GM12875 (cell line): Measurements from ENCODE around the gene CACNG1.
"Not testable (repeated sequence)": the region's sequence is repeated elsewhere in the genome, so short reads cannot be mapped to it uniquely, and the experiment has no call there.

ENCODE experiments used
- H3K4me3 ChIP-seq: one replicate; pipeline ENCODE4 v1.5.1; 2011; ENCODE audit warnings: low read depth, low read length, control low read depth
- TF ChIP-seq, protein P1 (sequence below): IDR thresholded peaks from 2 replicates; pipeline ENCODE4 v1.5.1; 2011; ENCODE audit warnings: low read depth, mild to moderate bottlenecking, control low read depth, inconsistent platforms, low read length, moderate library complexity, borderline replicate concordance; ENCODE audit not compliant: insufficient read depth

The CACNG1 gene

DNA sequence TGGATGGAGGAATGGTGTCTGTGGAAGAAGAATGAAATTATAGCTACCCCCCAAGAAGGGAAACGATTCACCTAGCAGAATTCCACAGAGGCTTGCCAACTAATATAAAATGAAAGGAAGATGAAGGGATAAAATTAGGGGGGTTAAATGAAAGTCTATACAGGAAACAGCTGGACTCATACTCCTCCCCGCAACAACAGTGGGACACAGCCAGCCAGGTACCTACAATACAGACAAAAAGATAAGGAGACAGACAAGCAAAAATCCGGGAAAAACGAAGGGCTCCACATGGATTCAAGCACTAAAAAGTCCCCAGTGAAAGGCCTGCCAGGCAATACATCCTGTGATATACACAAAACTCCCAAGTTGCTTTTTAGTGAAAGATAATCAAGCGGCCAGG lies 47.9 kb downstream of the CACNG1 start:
- no peak overlapping the region for H3K4me3 ChIP-seq
- TF ChIP-seq, protein P1, sequence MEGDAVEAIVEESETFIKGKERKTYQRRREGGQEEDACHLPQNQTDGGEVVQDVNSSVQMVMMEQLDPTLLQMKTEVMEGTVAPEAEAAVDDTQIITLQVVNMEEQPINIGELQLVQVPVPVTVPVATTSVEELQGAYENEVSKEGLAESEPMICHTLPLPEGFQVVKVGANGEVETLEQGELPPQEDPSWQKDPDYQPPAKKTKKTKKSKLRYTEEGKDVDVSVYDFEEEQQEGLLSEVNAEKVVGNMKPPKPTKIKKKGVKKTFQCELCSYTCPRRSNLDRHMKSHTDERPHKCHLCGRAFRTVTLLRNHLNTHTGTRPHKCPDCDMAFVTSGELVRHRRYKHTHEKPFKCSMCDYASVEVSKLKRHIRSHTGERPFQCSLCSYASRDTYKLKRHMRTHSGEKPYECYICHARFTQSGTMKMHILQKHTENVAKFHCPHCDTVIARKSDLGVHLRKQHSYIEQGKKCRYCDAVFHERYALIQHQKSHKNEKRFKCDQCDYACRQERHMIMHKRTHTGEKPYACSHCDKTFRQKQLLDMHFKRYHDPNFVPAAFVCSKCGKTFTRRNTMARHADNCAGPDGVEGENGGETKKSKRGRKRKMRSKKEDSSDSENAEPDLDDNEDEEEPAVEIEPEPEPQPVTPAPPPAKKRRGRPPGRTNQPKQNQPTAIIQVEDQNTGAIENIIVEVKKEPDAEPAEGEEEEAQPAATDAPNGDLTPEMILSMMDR: no peak

DNA sequence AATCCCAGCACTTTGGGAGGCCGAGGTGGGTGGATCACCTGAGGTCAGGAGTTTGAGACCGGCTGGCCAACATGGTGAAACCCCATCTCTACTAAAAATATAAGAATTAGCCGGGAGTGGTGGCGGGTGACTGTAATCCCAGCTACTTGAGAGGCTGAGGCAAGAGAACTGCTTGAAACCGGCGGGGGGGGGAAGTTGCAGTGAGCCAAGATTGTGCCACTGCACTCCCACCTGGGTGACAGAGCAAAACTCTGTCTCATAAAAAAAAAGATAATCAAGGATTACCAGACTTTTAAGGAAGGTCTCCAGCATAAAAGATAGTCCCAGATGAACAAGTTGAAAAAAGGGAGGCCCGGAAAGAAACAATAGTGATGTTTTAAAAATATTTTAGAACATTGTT lies 48.4 kb downstream of the CACNG1 start:
- H3K4me3 ChIP-seq: not testable (repeated sequence)

DNA sequence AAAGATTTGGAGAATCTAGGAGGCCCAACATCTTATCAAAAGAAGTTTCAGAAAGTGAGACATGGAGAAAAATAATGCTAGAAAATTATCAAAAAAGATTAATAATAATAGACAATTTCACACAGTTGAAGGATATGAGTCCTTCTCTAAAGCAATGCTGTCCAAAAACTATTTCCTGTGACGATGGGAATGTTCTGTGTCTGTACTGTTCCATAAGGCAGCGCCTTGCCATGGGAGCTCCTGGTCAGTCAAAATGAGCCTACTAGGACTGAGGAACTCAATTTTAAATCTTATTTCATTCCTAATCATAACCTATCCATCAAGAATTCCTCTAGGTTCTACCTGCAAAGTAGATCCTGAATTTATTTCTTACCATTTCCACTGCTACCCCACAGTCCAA lies 49.0 kb downstream of the CACNG1 start:
- H3K4me3 ChIP-seq: no peak overlapping the region
- TF ChIP-seq, protein P1: no peak

DNA sequence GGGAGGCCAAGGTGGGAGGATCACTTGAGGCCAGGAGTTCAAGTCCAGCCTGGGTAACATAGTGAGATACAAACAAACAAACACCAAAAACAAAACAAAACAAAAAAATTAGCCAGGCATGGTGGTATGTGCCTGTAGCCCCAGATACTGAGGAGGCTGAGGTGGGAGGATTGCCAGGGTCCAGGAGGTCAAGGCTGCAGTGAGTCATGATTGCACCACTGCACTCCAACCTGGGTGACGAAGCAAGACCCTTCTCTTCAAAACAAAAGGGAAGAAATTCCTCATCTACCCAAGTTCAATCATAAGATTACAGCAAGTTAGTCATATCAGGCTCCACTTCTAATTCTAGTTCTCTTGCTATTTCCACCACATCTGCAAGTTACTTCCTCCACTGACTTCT lies 50.9 kb downstream of the CACNG1 start:
- not testable (repeated sequence) for H3K4me3 ChIP-seq

DNA sequence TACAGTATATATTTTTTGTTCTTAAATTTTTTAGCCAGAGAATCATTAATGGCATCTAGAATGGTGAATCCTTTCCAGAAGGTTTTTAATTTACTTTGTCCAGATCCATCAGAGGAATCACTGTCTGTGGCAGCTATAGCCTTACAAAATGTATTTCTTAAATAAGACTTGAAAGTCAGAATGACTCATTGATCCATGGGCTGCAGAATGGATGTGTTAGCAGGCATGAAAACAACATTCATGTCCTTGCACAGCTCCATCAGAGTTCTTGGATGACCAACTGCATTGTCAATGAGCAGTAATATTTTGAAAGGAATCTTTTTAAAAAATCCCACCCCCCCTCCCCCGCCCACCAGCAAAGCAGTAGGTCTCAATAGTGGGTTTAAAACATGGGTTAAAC lies 51.4 kb downstream of the CACNG1 start:
- TF ChIP-seq, protein P1: no peak
- no peak overlapping the region for H3K4me3 ChIP-seq

DNA sequence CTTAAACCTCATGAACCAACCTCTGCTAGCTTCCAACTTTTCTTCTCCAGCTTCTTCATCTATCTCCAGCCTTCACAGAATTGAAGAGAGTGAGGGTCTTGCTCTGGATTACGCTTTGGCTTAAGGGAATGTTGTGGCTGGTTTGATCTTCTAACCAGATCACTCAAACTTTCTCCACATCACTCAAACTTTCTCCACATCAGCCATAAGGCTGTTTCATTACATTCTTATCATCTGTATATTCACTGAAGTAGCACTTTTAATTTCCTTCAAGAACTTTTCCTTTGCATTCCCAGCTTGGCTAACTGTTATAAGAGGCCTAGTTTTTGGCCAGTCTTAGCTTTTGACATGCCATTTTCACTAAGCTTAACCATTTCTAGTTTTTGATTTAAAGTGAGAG lies 52.3 kb downstream of the CACNG1 start:
- TF ChIP-seq, protein P1: no peak

DNA sequence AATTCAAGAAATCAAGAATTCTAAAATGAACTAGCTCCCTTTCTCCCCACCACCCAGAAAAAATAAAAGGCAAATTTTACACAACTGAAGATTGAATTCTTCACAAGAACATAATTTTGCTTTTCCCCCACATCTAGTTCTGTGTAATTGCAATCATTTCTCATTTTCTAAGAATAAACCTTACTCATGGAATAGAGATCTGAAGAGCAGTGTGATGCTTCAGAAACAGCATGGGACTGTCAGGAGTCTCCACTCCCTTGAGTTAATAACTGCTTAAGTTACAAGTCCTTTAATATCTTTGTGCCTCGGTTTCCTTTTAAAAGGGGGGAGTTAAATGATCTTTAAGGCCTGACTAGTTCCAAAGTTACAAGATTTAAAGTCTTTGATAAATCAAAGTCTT lies 53.7 kb downstream of the CACNG1 start:
- TF ChIP-seq, protein P1: no peak
- no peak overlapping the region for H3K4me3 ChIP-seq

More for the DNA sequence above, 52.3 kb downstream of the CACNG1 start:
- no peak overlapping the region for H3K4me3 ChIP-seq

DNA sequence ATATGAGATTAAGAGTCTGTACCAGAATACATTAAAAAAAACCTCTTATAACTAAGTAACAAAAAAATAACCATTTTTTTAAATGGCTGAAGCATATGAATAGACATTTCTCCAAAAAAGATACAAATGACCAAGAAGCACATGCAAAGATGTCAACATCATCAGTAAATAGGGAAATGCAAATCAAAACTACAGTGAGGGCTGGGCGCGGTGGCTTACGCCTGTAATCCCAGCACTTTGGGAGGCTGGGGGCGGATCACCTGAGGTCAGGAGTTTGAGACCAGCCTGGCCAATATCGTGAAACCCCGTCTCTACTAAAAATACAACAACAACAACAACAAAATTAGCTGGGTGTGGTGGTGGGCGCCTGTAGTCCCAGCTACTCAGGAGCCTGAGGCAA lies 60.3 kb downstream of the CACNG1 start:
- H3K4me3 ChIP-seq: not testable (repeated sequence)

DNA sequence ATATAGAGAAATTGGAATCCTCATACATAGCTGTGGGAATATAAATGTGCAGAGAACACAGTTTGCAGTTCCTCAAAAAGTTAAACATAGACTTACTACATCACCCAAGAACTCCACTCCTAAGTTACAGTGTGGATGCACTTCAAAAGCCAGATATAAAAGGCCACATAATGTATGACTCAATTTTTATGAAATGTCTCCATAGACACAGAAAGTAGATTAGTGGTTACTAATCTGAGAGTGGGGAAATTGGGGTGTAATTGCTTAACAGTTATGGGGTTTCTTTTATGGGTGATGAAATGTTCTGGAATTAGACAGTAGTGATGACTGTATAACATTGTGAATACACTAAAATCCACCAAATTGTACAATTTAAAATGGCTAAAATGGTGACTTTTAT lies 60.9 kb downstream of the CACNG1 start:
- TF ChIP-seq, protein P1: no peak

More for the DNA sequence above, 60.9 kb downstream of the CACNG1 start:
- no peak overlapping the region for H3K4me3 ChIP-seq
